Measurements from ENCODE around the gene STOX1.
"Not testable (repeated sequence)": the region's sequence is repeated elsewhere in the genome, so short reads cannot be mapped to it uniquely, and the experiment has no call there.

- not testable (repeated sequence) for TF ChIP-seq CTCF (IDR thresholded peaks at IDR 0.05; ENCODE audit: poor library complexity); EZH2 (IDR thresholded peaks at IDR 0.05; ENCODE audit: borderline replicate concordance); EZH2phosphoT487 (IDR thresholded peaks at IDR 0.05; ENCODE audit: low read depth, severe bottlenecking, unreplicated experiment)
Measured at GRCh38 chr10:68929888-68930287, 102.6 kb downstream of the STOX1 start.
